ACC112 (cell line): ENCODE measurements around the gene ZNF423.

Source experiments
- H2AFZ ChIP-seq: fragments of 200-600 bp; sonication (generic); one replicate; pipeline ENCODE4 v1.6.0; 2017; ENCODE audit warnings: antibody characterized with exemption, low read length; ENCODE audit not compliant: unreplicated experiment
- H3K27ac ChIP-seq: fragments of 200-600 bp; sonication (generic); 2 replicates; pipeline ENCODE4 v1.5.1; 2014; ENCODE audit warnings: low read depth, mild to moderate bottlenecking, antibody characterized with exemption, low read length, moderate library complexity
- H3K27me3 ChIP-seq: fragments of 200-600 bp; sonication (generic); 2 replicates; pipeline ENCODE4 v1.6.1; 2014; ENCODE audit warnings: mild to moderate bottlenecking, antibody characterized with exemption, low read length, moderate library complexity, mixed read lengths; ENCODE audit not compliant: insufficient read depth
- H3K36me3 ChIP-seq: fragments of 200-600 bp; sonication (generic); 2 replicates; pipeline ENCODE4 v1.6.1; 2016; ENCODE audit warnings: mild to moderate bottlenecking, antibody characterized with exemption, low read length, moderate library complexity, mixed read lengths; ENCODE audit not compliant: insufficient read depth
- H3K4me1 ChIP-seq: fragments of 200-600 bp; sonication (generic); one replicate; pipeline ENCODE4 v1.6.1; 2016; ENCODE audit warnings: low read length, mixed read lengths; ENCODE audit not compliant: insufficient read depth, unreplicated experiment, control insufficient read depth
- H3K4me3 ChIP-seq: fragments of 200-600 bp; sonication (generic); 2 replicates; pipeline ENCODE4 v1.5.1; 2014; ENCODE audit warnings: mild to moderate bottlenecking, low read depth, low read length
- H3K79me2 ChIP-seq: fragments of 200-600 bp; sonication (generic); one replicate; pipeline ENCODE4 v1.6.0; 2016; ENCODE audit warnings: low read length; ENCODE audit not compliant: control insufficient read depth, unreplicated experiment, insufficient read depth

Gene ZNF423

GRCh38 chr16:49782405-49782804, 73.5 kb downstream of the ZNF423 start:
- Histone ChIP-seq H3K36me3 (no peaks in the 10 kb centered on the region), H2AFZ (no peak overlapping the region), H3K27ac (no peak overlapping the region), H3K4me3 (no peak overlapping the region), H3K79me2 (no peaks in the 10 kb centered on the region), H3K27me3 (no peaks in the 10 kb centered on the region), H3K4me1 (no peaks in the 10 kb centered on the region)

- Histone ChIP-seq H2AFZ (no peak overlapping the region), H3K27ac (no peak overlapping the region), H3K4me1 (no peaks in the 10 kb centered on the region), H3K79me2 (no peaks in the 10 kb centered on the region), H3K27me3 (no peaks in the 10 kb centered on the region), H3K36me3 (no peaks in the 10 kb centered on the region), H3K4me3 (no peak overlapping the region)
These were observed 74.5 kb downstream of the ZNF423 start for GRCh38 chr16:49781401-49781800.

- H3K27ac ChIP-seq = no peak overlapping the region
- no peaks in the 10 kb centered on the region for H3K27me3 ChIP-seq
- H2AFZ ChIP-seq = no peak overlapping the region
- no peaks in the 10 kb centered on the region for H3K36me3 ChIP-seq
- H3K4me3 ChIP-seq = no peak overlapping the region
- no peaks in the 10 kb centered on the region for H3K79me2 ChIP-seq
- H3K4me1 ChIP-seq = peaks cover 4% of the 10 kb centered on the region
These were observed 75.5 kb downstream of the ZNF423 start for GRCh38 chr16:49780433-49780832.

GRCh38 chr16:49779979-49780378, 75.9 kb downstream of the ZNF423 start:
- H3K4me3 ChIP-seq = no peak overlapping the region
- H3K36me3 ChIP-seq = no peaks in the 10 kb centered on the region
- no peak overlapping the region for H3K27ac ChIP-seq
- peaks cover 4% of the 10 kb centered on the region for H3K4me1 ChIP-seq
- no peaks in the 10 kb centered on the region for H3K27me3 ChIP-seq
- no peaks in the 10 kb centered on the region for H3K79me2 ChIP-seq
- H2AFZ ChIP-seq = no peak overlapping the region

- Histone ChIP-seq H3K4me1 (peaks cover 4% of the 10 kb centered on the region), H3K4me3 (no peak overlapping the region), H3K79me2 (no peaks in the 10 kb centered on the region), H2AFZ (no peak overlapping the region), H3K27me3 (no peaks in the 10 kb centered on the region), H3K27ac (no peak overlapping the region), H3K36me3 (no peaks in the 10 kb centered on the region)
These were observed 77.5 kb downstream of the ZNF423 start for GRCh38 chr16:49778202-49778930.

DNA sequence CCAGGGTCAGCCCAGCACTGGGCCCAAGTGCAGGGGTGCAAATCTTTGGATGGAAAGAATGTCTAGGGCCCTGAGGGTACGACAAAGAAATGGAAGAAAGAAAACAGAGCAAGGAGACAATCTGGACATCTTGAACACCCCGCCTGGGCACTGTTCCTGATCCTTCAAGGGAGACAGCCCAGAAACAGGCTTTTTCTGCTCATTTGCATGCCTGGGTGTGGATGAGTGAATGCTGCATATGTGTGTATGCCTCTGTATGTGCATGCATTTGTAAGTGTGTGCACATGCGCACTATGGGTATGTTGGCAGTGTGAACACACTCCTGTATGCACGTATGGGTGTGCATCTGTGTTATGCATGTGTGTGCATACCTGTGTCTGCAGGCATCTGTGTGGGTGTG, 79.2 kb downstream of the ZNF423 start:
- Histone ChIP-seq H3K36me3 (no peaks in the 10 kb centered on the region), H2AFZ (no peak overlapping the region), H3K4me3 (no peak overlapping the region), H3K4me1 (peaks cover 4% of the 10 kb centered on the region), H3K27ac (no peak overlapping the region), H3K79me2 (no peaks in the 10 kb centered on the region), H3K27me3 (no peaks in the 10 kb centered on the region)

- peak overlapping the region; percentile 40 for H2AFZ ChIP-seq
- H3K27me3 ChIP-seq = no peaks in the 10 kb centered on the region
- peaks cover 4% of the 10 kb centered on the region for H3K4me1 ChIP-seq
- no peak overlapping the region for H3K27ac ChIP-seq
- no peaks in the 10 kb centered on the region for H3K36me3 ChIP-seq
- no peaks in the 10 kb centered on the region for H3K79me2 ChIP-seq
- H3K4me3 ChIP-seq = no peak overlapping the region
These were observed 79.8 kb downstream of the ZNF423 start for GRCh38 chr16:49776085-49776595.

GRCh38 chr16:49775581-49775980, 80.3 kb downstream of the ZNF423 start:
- Histone ChIP-seq H3K36me3 (no peaks in the 10 kb centered on the region), H3K27ac (no peak overlapping the region), H3K4me3 (no peak overlapping the region), H3K27me3 (no peaks in the 10 kb centered on the region), H3K4me1 (peaks cover 4% of the 10 kb centered on the region), H3K79me2 (no peaks in the 10 kb centered on the region), H2AFZ (no peak overlapping the region)

- Histone ChIP-seq H3K27ac (no peak overlapping the region), H3K4me1 (peaks cover 4% of the 10 kb centered on the region), H3K79me2 (no peaks in the 10 kb centered on the region)
These were observed 80.9 kb downstream of the ZNF423 start for GRCh38 chr16:49775018-49775417.

DNA sequence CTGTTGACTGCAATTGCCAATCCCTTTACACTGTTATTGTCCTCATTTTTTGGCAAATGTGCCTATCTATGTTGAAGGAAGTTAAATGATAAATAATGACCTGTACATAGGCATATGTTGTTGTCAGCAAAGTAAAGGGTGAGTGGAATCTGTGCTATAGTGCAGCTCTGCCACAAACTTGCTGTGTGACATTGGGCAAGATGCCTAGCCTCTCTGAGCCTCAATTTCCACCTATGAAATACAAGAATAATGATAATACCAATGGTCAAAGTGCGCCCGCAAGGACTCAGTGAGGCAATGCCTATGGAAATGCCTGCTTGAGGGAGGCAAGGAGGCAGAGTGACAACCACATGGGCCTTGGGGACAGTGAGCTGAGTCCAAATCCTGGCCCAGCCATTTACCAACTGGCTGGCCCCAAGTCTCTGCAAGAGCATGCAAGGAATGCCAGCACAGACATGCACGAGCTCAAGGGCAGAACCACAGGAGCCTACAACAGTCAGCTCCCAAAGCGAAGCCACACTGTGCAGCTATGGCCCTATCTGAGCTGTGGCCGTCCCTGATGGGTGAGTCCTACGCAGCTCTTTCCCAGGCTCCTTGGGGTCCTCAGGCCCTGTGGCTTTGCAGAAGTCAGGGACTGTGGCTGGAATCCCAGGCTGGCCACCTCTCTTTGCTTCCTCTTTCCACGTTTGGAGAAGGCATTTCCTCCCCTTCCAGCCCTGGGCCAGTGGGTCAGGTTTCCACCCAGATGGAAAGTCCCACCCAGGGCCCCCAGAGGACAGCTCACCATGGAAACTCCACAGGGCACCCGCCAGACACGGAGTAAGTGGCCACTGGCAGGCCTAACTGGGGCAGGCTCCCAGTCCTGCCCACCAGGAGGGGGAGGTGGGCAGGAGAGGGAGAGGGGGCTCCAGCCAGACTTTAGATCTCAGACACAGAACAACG, 82.1 kb downstream of the ZNF423 start:
- no peak overlapping the region for H3K27ac ChIP-seq
- H3K27me3 ChIP-seq = no peaks in the 10 kb centered on the region
- H3K4me3 ChIP-seq = no peak overlapping the region
- peaks cover 4% of the 10 kb centered on the region for H3K4me1 ChIP-seq
- H3K36me3 ChIP-seq = no peaks in the 10 kb centered on the region
- no peaks in the 10 kb centered on the region for H3K79me2 ChIP-seq
- no peak overlapping the region for H2AFZ ChIP-seq

More at GRCh38 chr16:49775018-49775417, 80.9 kb downstream of the ZNF423 start:
- Histone ChIP-seq H2AFZ (no peak overlapping the region), H3K4me3 (no peak overlapping the region), H3K27me3 (no peaks in the 10 kb centered on the region), H3K36me3 (no peaks in the 10 kb centered on the region)
